GM12891 (cell line): ENCODE results near the gene SMPD3.

Experiments used
- POLR2A ChIP-seq: IDR thresholded peaks from 2 replicates; pipeline ENCODE4 v1.6.1; 2011; ENCODE audit warnings: low read depth, low read length, control low read depth
- POLR2AphosphoS5 ChIP-seq: IDR thresholded peaks from 2 replicates; pipeline ENCODE4 v1.6.1; 2011; ENCODE audit warnings: low read depth, low read length, control low read depth
- TAF1 ChIP-seq: IDR thresholded peaks from 2 replicates; pipeline ENCODE4 v1.6.1; 2011; ENCODE audit warnings: low read depth, low read length, control low read depth

GRCh38 chr16:68362947-68363657 is 85.2 kb downstream of the SMPD3 start:
- TF ChIP-seq POLR2AphosphoS5: no peak
- no peak for TF ChIP-seq POLR2A
- TF ChIP-seq TAF1: no peak
